ENCODE results near the gene CLCN5. TPM values are rescaled to one million over a fixed set of nuclear protein-coding genes. Genes with fewer than 3 reads are reported as not detected.

Gene CLCN5
- total and polyA plus RNA-seq, 2 of the 13 experiments (the other 11 are each of a cell fraction or from before 2014, with no cell fraction given): 7.8 to 27.3 TPM

GRCh38 chrX:49970674-49971073 is 48.3 kb downstream of the CLCN5 start:
- ATAC-seq (no peak), FAIRE-seq (no peak), DNase-seq (ENCODE audit: low spot score) (no peak)
- TF ChIP-seq ZNF7 (CRISPR knock-in tag; IDR thresholded peaks at IDR 0.05) (peak; percentile 87), ZBED4 (CRISPR knock-in tag; IDR thresholded peaks at IDR 0.05; ENCODE audit: borderline replicate concordance) (no peak)
- no TSS peak for BruUV-seq (replicated peaks)
- in situ Hi-C loops (cut with HindIII; ENCODE audit: extremely low pct_ligation_motif_present, low pct_unique_long_range_greater_than_20kb) (no loop called here), intact Hi-C loops (cut with micrococcal nuclease; ENCODE audit: unreplicated experiment) (no loop called here)
- no peak overlapping the region for H3K27ac ChIP-seq (ENCODE audit: extremely low read length, insufficient read depth, low read length)
- no peak overlapping the region for H2AFZ ChIP-seq (ENCODE audit: low read length)
- H3K4me3 ChIP-seq (replicated peaks in 1 of 3; ENCODE audit: insufficient read depth in 1 of 3, low read depth in 2 of 3, low read length in 3 of 3): no peak overlapping the region
- no peaks in the 10 kb centered on the region for H3K4me1 ChIP-seq (ENCODE audit: insufficient read depth, low read length)
- no peaks in the 10 kb centered on the region for H3K36me3 ChIP-seq (replicated peaks in 1 of 2; ENCODE audit: control insufficient read depth in 1 of 2, insufficient read depth in 2 of 2, low read length in 2 of 2)
- no peak overlapping the region for H3K9ac ChIP-seq (ENCODE audit: insufficient read depth, low read depth, low read length)
- no peaks in the 10 kb centered on the region for H4K20me1 ChIP-seq (ENCODE audit: insufficient read depth, low read length)
- H3K27me3 ChIP-seq (ENCODE audit: control insufficient read depth in 1 of 2, insufficient read depth in 2 of 2, low read length in 2 of 2): no peaks in the 10 kb centered on the region
- 98% methylated on average over 2 of the region's 2 CpGs for WGBS (ENCODE audit: low lambda C conversion rate)
- no peaks in the 10 kb centered on the region for H3K9me3 ChIP-seq (ENCODE audit: low read length)
- H3K4me2 ChIP-seq (ENCODE audit: low read depth, low read length): no peak overlapping the region
- POLR2A ChIA-PET: no interaction called here
- H3K79me2 ChIP-seq (ENCODE audit: insufficient read depth, low read length): no peaks in the 10 kb centered on the region
- CTCF ChIA-PET (ENCODE audit: low intra/inter-chr PET ratio, low total read pairs): no interaction called here

- no peaks in the 10 kb centered on the region for H4K20me1 ChIP-seq (ENCODE audit: insufficient read depth, low read length)
- FAIRE-seq: no peak
- H3K4me3 ChIP-seq (replicated peaks in 1 of 3; ENCODE audit: insufficient read depth in 1 of 3, low read depth in 2 of 3, low read length in 3 of 3): no peak overlapping the region
- H3K9ac ChIP-seq (ENCODE audit: insufficient read depth, low read depth, low read length): no peak overlapping the region
- no peaks in the 10 kb centered on the region for H3K36me3 ChIP-seq (replicated peaks in 1 of 2; ENCODE audit: control insufficient read depth in 1 of 2, insufficient read depth in 2 of 2, low read length in 2 of 2)
- no peaks in the 10 kb centered on the region for H3K9me3 ChIP-seq (ENCODE audit: low read length)
- POLR2A ChIA-PET: no interaction called here
- intact Hi-C loops (cut with micrococcal nuclease; ENCODE audit: unreplicated experiment): no loop called here
- DNase-seq (ENCODE audit: low spot score): no peak
- H3K4me2 ChIP-seq (ENCODE audit: low read depth, low read length): no peak overlapping the region
- no peaks in the 10 kb centered on the region for H3K79me2 ChIP-seq (ENCODE audit: insufficient read depth, low read length)
- no peak overlapping the region for H3K27ac ChIP-seq (ENCODE audit: extremely low read length, insufficient read depth, low read length)
- in situ Hi-C loops (cut with HindIII; ENCODE audit: extremely low pct_ligation_motif_present, low pct_unique_long_range_greater_than_20kb): no loop called here
- BruUV-seq (replicated peaks): no TSS peak
- WGBS (ENCODE audit: low lambda C conversion rate): 96% methylated on average over 5 of the region's 5 CpGs
- no peaks in the 10 kb centered on the region for H3K27me3 ChIP-seq (ENCODE audit: control insufficient read depth in 1 of 2, insufficient read depth in 2 of 2, low read length in 2 of 2)
- CTCF ChIA-PET (ENCODE audit: low intra/inter-chr PET ratio, low total read pairs): no interaction called here
- no peak overlapping the region for H2AFZ ChIP-seq (ENCODE audit: low read length)
- ATAC-seq: no peak
- no peaks in the 10 kb centered on the region for H3K4me1 ChIP-seq (ENCODE audit: insufficient read depth, low read length)
- TF ChIP-seq SIN3A (IDR thresholded peaks at IDR 0.05; ENCODE audit: borderline replicate concordance, low read depth, low read length) (no peak), PRDM15 (CRISPR knock-in tag; IDR thresholded peaks at IDR 0.05) (no peak), ELK4 (CRISPR knock-in tag; IDR thresholded peaks at IDR 0.05; ENCODE audit: borderline replicate concordance) (no peak), ZNF703 (CRISPR knock-in tag; IDR thresholded peaks at IDR 0.05; ENCODE audit: borderline replicate concordance) (no peak), EHMT2 (IDR thresholded peaks at IDR 0.05; ENCODE audit: borderline replicate concordance, low read depth, low read length) (no peak), ZNF207 (IDR thresholded peaks at IDR 0.05; ENCODE audit: borderline replicate concordance) (no peak), HOXA9 (CRISPR knock-in tag; IDR thresholded peaks at IDR 0.05; ENCODE audit: borderline replicate concordance) (no peak)
These were observed 50.0 kb downstream of the CLCN5 start for GRCh38 chrX:49972328-49972860.
